ENCODE data around the gene COL6A1.

COL6A1 gene

DNA sequence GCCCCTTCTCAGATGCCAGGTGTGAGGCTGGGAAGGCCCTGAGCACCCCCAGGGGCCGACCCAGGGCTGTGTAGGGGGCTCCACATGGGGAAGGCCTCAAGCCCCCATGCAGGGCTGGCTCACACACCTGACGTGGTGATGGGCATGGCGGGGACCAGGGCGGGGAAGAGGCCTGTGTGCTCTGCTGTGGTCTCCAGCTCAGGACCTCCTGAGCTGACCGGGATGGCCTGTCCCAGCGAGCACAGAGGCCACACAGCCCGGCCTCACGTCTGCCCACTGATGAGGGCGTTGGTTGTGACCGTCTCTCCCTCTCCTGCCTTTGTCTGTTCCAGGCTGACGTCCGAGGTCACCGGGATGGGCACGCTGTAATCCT, 40.2 kb upstream of the COL6A1 start:
- TF ChIP-seq, protein P1, sequence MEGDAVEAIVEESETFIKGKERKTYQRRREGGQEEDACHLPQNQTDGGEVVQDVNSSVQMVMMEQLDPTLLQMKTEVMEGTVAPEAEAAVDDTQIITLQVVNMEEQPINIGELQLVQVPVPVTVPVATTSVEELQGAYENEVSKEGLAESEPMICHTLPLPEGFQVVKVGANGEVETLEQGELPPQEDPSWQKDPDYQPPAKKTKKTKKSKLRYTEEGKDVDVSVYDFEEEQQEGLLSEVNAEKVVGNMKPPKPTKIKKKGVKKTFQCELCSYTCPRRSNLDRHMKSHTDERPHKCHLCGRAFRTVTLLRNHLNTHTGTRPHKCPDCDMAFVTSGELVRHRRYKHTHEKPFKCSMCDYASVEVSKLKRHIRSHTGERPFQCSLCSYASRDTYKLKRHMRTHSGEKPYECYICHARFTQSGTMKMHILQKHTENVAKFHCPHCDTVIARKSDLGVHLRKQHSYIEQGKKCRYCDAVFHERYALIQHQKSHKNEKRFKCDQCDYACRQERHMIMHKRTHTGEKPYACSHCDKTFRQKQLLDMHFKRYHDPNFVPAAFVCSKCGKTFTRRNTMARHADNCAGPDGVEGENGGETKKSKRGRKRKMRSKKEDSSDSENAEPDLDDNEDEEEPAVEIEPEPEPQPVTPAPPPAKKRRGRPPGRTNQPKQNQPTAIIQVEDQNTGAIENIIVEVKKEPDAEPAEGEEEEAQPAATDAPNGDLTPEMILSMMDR (conservative IDR thresholded peaks at IDR 0.05; ENCODE audit: control insufficient read depth, insufficient read depth, low read depth, low read length): no peak
- no peak overlapping the region for H3K4me3 ChIP-seq (ENCODE audit: control insufficient read depth, low read depth, low read length)
- DNase-seq (ENCODE audit: low read depth): no peak

DNA sequence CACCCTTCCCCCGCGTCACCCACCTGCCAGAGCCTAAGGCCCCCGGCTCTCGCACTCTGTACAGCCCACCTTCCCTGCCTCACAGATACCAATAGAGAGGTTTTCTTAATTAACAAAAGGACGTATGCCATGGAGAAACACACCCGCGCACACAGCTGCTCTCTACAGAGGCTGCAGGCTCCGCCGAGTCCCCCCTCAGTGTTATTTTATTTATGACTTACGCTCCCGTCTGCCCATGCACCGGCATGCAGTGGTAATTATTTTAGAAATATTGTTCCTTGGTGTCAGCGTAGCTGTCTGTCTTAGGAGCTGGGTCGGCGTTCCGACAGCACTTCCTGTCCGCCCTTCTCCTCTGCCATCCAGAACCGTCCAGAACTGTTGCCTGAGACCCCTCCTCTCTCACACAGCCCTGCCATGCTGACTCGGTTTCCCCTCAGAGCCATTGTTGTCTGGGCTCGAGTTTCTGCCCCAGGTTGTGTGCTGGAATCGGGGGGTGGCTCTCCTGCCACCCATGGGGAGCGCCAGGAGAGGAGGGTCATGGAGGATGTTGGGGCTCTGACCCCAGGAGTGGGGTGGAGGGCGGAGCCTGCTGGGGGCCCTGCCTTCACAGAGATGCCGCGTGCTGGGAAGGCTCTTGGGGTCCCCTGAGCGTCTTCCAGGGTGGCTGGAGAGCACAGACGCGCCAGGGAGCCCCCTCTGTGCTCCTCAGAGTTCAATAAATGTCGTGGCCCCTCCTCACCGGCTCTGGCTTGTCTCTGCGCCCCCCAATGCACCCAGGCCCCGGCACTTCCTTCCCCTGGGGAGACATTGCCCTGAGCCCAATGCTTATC, 39.6 kb upstream of the COL6A1 start:
- DNase-seq (ENCODE audit: low read depth): no peak
- H3K4me3 ChIP-seq (ENCODE audit: control insufficient read depth, low read depth, low read length): no peak overlapping the region
- TF ChIP-seq, protein P1 (conservative IDR thresholded peaks at IDR 0.05; ENCODE audit: control insufficient read depth, insufficient read depth, low read depth, low read length): no peak

DNA sequence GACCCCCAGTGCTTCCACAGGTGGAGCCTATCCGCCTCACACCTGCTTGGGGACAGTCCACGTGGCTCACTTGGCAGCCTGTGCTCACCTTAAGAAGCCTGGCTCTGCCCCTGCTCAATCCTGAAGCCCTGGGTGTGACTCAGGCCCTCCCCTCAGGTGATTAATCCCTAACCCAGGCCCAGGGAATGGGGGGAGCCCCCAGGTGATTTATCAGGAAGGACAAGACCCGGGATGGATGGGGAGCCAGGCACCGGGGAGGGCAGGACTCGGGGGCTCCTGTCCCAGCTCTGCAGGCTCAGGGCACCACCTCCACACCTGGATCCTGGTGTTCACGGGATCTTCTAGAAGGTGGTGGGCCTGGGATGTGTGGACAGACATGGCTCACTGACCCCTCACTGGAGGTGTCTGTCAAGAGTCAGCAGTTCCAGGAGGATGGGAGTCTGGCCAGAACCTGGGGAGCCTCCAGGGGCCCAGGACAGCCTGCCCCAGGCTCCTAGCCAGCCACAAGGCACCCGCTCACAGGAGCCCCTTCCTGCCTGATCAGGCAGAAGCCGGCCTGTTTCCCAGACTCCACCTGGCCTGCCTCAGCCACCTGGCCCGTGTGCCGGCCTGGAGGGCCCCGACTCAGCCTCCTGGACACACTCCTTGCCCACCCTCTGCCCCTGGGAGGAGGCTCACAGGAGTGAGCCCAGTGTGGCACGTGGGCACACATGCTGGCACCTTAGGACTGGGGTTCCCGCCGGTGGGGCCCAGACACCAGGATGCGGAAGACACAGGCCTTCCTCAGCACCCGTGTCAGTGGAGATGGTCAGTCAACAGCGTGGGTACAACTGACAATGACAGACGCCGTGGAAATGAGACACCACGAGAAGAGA, 38.6 kb upstream of the COL6A1 start:
- no peak overlapping the region for H3K4me3 ChIP-seq (ENCODE audit: control insufficient read depth, low read depth, low read length)
- no peak for DNase-seq (ENCODE audit: low read depth)
- TF ChIP-seq, protein P1 (conservative IDR thresholded peaks at IDR 0.05; ENCODE audit: control insufficient read depth, insufficient read depth, low read depth, low read length): no peak

DNA sequence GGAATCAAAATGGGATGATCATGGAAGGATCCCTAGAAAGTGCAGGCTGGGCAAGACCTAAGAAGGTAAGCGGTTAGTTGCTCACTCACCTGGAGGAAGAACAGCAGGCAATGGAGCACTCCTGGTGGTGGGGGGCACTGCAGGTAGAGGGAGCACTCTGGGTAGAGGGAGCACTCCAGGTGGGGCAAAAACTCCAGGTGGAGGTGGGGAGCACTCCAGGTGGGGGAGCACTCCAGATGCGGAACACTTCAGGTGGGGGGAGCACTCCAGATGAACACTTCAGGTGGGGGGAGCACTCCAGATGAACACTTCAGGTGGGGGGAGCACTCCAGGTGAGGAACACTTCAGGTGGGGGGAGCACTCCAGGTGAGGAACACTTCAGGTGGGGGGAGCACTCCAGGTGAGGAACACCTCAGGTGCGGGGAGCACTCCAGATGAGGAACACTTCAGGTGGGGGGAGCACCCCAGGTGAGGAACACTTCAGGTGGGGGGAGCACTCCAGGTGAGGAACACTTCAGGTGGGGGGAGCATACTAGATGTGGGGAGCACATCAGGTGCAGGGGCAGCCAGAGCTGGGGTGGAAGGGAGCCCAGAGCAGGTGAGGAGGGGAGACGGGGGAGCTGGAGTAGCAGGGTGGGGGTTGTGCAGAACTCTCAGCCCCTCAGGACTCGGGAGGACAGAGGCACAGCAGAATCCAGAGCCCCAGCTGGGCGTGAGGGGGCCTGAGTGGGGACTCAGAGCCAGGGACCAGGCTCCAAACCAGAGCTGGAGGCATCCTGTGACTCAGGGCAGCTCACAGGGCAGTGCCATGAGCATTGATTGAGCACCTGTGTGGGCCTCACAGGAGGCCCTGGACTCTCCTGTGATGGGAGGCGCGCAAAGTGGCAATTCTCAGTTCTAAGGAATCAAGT, 37.7 kb upstream of the COL6A1 start:
- H3K4me3 ChIP-seq (ENCODE audit: control insufficient read depth, low read depth, low read length): no peak overlapping the region
- no peak for DNase-seq (ENCODE audit: low read depth)
- TF ChIP-seq, protein P1 (conservative IDR thresholded peaks at IDR 0.05; ENCODE audit: control insufficient read depth, insufficient read depth, low read depth, low read length): no peak

DNA sequence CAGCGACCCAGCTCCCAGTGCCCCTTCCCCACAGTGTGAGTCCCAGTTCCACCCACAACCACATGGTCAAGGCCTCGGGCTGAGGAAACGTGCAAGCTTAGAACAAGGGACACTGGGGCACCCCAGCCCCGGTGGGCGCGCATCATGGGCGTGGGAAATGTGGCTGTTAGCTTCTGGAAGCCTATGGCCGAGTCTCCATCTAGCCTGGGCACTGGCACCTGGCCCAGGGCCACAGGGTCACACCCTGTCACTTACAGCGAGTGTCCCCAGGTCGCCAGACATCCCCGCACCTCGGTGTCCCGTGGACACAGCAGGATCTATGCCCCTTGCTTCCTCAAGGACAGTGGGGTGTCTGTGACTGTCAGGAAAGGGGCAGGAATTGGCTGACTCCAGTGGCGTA, 37.0 kb upstream of the COL6A1 start:
- TF ChIP-seq, protein P1 (conservative IDR thresholded peaks at IDR 0.05; ENCODE audit: control insufficient read depth, insufficient read depth, low read depth, low read length): no peak
- H3K4me3 ChIP-seq (ENCODE audit: control insufficient read depth, low read depth, low read length): no peak overlapping the region
- no peak for DNase-seq (ENCODE audit: low read depth)

All from fibroblast of mammary gland (primary cell).